LNCaP clone FGC (cell line): ENCODE results near the gene SH3TC2.

Experiments
- DNase-seq: peaks from one replicate; pipeline ENCODE4 v3.0.0-alpha.2; 2011; ENCODE audit warnings: low read depth
- H3K4me3 ChIP-seq: 2 replicates; pipeline ENCODE4 v1.5.1; 2011; ENCODE audit warnings: mild to moderate bottlenecking, low read depth, low read length, control low read depth
- TF ChIP-seq, protein P1 (sequence below): IDR thresholded peaks from 2 replicates; pipeline ENCODE4 v1.5.1; 2012; ENCODE audit warnings: mild to moderate bottlenecking; ENCODE audit not compliant: control insufficient read depth, insufficient read depth; ENCODE audit errors: extremely low read depth

The SH3TC2 gene

DNA sequence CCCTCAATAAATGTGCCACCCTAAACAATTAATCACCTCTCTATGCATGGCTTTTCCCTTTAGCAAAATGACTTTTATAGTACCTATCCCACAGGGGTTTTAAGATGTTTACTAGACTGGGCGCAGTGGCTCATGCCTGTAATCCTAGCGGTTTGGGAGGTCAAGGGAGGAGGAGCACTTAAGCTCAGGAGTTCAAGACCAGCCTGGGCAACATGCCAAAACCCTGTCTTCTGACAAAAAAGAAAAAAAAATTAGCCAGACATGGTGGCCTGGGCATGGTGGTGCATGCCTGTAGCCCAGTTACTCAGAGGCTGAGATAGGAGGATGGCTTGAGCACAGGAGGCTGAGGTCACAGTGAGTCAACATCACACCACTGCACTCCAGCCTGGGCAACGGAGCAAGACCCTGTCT, 13.5 kb downstream of the SH3TC2 start:
- TF ChIP-seq, protein P1, sequence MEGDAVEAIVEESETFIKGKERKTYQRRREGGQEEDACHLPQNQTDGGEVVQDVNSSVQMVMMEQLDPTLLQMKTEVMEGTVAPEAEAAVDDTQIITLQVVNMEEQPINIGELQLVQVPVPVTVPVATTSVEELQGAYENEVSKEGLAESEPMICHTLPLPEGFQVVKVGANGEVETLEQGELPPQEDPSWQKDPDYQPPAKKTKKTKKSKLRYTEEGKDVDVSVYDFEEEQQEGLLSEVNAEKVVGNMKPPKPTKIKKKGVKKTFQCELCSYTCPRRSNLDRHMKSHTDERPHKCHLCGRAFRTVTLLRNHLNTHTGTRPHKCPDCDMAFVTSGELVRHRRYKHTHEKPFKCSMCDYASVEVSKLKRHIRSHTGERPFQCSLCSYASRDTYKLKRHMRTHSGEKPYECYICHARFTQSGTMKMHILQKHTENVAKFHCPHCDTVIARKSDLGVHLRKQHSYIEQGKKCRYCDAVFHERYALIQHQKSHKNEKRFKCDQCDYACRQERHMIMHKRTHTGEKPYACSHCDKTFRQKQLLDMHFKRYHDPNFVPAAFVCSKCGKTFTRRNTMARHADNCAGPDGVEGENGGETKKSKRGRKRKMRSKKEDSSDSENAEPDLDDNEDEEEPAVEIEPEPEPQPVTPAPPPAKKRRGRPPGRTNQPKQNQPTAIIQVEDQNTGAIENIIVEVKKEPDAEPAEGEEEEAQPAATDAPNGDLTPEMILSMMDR: no peak
- DNase-seq: no peak
- H3K4me3 ChIP-seq: no peak overlapping the region

DNA sequence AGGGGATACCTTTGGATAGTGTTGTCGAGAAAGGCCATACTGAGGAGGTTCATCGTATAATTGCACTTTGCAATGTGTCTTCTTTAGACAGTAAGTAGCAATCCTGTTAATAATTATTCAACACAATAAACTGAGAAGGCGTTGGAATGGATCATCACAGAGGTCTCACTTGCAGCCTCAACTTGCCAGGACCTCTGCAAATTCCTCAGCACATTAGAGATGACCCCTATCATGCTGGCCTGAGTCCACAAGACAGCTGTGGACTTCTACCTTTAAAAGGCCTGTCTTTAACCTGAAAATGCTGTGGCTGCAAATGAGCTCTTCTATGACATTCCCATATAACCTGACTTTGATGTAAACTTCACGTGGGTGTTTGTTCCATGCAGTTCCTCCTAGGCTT, 14.1 kb downstream of the SH3TC2 start:
- H3K4me3 ChIP-seq: no peak overlapping the region
- TF ChIP-seq, protein P1: no peak
- DNase-seq: no peak

DNA sequence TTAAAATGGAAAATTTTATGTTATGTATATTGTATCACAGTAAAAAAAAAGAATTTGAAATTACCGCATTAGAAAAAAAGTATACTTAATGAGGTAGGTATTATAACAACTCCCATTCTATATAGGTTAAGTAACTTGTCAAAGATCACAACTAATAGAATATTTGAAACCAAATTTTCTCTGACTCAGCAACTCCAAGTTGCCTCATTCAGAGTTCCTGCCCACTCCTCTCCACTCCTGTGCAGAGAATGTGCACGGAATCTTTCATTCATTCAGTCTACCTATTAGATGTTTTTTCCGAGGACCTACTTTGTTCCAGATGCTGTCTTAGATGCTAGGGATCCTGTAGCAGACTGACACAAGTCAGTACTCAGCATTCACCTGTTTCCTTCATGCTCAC, 15.4 kb downstream of the SH3TC2 start:
- DNase-seq: no peak
- TF ChIP-seq, protein P1: no peak
- no peak overlapping the region for H3K4me3 ChIP-seq

DNA sequence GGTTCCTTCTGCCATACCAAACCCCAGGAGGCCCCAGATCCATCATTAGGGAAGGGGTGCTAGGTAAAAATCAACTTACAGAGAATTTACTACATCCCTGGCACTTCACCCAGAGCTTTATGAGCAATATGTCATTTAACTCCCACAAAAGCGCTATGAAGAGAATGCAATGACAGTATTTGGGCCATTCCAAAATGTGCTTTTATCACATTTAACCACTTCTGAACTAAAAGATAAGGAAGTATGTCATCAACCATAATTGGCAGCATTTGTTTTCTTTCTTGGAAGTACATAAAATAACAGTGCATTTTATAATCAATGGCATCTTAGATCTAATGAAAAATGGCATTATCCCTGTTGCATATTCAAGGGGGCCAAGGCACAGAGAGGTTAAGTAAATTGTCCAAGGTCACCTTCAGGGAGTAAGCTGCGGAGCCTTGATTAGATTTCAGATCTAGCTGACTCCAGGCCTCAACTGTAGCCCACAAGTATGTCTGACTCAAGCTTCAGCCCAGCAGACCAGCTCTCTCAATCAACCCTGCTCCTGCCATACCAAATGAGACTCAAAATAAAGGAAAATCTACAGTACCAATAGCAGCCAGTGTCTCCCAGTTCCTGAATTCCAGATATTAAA, 16.5 kb downstream of the SH3TC2 start:
- TF ChIP-seq, protein P1: no peak
- no peak overlapping the region for H3K4me3 ChIP-seq
- DNase-seq: no peak

DNA sequence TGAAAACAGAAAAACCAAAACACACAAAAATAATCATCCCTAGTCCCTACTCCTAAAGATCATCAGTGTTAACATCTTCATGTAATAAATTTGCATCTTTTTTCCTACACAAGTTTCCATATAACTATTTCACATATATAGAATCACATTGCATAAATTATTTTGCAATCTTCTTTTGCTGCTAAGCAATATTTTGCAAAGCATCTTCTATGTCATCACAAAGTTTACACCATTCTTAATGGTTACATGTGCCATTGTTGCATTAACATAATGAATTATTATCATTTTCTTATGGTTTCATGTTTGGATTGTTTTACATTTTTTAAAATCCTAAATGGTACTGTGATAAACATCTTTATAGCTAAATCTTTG, 17.8 kb downstream of the SH3TC2 start:
- TF ChIP-seq, protein P1: no peak

DNA sequence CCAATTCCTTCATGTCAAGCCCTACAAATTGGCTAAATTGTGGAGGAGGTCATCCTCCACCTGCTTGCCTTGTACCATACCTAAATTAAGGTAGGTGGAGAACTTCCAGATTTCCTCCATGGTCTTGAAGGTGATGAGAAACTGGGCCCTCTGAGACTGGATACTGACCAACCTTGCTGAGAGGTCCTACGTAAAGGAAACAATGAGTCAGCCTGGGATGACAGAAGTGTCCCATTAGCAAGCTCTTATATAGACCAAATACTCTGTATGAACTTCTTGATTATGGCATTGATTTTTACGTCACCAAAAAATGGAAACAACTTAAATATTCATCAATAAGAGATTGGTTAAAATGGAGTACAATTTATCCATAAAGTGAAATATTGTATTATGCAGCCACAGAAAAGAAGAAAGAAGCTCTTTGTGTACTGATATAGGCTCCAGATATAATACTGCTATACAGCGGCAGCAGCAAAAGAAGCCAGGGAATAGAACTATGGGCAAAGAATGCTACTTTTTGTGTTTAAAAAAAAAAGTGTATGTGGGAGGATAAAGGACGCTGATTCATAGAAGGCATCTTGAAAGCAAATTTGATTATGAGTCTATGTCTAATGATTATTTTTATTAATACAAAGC, 18.3 kb downstream of the SH3TC2 start:
- no peak for DNase-seq
- TF ChIP-seq, protein P1: no peak
- no peak overlapping the region for H3K4me3 ChIP-seq

More for the DNA sequence above, 17.8 kb downstream of the SH3TC2 start:
- no peak for DNase-seq
- no peak overlapping the region for H3K4me3 ChIP-seq

DNA sequence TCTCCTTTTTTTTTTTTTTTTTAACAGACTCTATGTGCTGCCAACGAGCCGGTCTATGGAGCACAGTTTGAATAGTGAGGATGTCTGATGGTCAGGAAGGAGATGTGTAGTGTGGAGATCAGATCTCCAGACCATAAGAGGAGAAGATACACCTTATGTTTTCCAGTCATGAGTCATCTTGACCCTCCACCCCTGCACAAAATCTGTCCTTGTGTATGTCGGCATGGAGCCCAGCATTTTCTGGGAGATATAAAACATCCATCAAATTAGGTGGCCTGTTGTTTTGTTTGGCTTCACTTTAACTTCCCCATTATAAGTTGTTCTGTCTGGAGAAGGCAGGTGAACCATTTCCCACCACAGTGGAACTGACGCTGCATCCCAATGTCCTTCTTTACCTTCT, 19.2 kb downstream of the SH3TC2 start:
- TF ChIP-seq, protein P1: no peak
- no peak overlapping the region for H3K4me3 ChIP-seq
- no peak for DNase-seq
